Kidney (tissue), 14 donors: Measurements from ENCODE around the gene PROSER3. TPM values are rescaled to one million over a fixed set of nuclear protein-coding genes. Genes with fewer than 3 reads are reported as not detected.
A peak's percentile ranks its signal among the peaks of the same experiment; 100 is the strongest.
"Not testable (repeated sequence)": the region's sequence is repeated elsewhere in the genome, so short reads cannot be mapped to it uniquely, and the experiment has no call there.

Experiments
- DNase-seq, 5 donors: peaks; one replicate each; pipeline ENCODE4 v3.0.0-alpha.2; 2013 to 2020
- FAIRE-seq: peaks from 2 replicates; lab custom pipeline; 2012; peaks lifted over from hg19 to GRCh38; lab: Jason Lieb, UNC
- H3K27ac ChIP-seq, 2 donors: one replicate each; pipeline ENCODE4 v1.7.0; 2013; ENCODE audit warnings: low read depth in 2 of 2, low read length in 2 of 2, inconsistent platforms in 1 of 2
- H3K27me3 ChIP-seq: one replicate; pipeline ENCODE4 v1.7.1; 2013; ENCODE audit warnings: low read length, inconsistent platforms; ENCODE audit not compliant: control insufficient read depth, insufficient read depth
- H3K36me3 ChIP-seq, 3 donors: one replicate each; pipeline versions ENCODE4 v1.7.0 to v1.7.1; 2013; ENCODE audit warnings: low read length in 3 of 3, control low read depth in 1 of 3, inconsistent platforms in 1 of 3; ENCODE audit not compliant: insufficient read depth in 3 of 3, control insufficient read depth in 2 of 3
- H3K4me1 ChIP-seq, 3 donors: one replicate each; pipeline versions ENCODE4 v1.7.0 to v1.7.1; 2013; ENCODE audit warnings: low read length in 3 of 3, inconsistent platforms in 1 of 3, low read depth in 1 of 3; ENCODE audit not compliant: control insufficient read depth in 2 of 3, insufficient read depth in 2 of 3
- H3K4me3 ChIP-seq, 3 donors: one replicate each; pipeline versions ENCODE4 v1.7.0 to v1.8.1; 2013; ENCODE audit warnings: low read length in 3 of 3, control low read depth in 1 of 3, inconsistent platforms in 1 of 3
- H3K9ac ChIP-seq, 3 donors: one replicate each; pipeline versions ENCODE4 v1.7.0 to v1.7.1; 2013; ENCODE audit warnings: low read length in 3 of 3, control low read depth in 1 of 3, inconsistent platforms in 1 of 3
- H3K9me3 ChIP-seq, 3 donors: one replicate each; pipeline versions ENCODE4 v1.7.0 to v1.7.1; 2013; ENCODE audit warnings: low read length in 3 of 3, control low read depth in 1 of 3, inconsistent platforms in 1 of 3; ENCODE audit not compliant: control insufficient read depth in 2 of 3, insufficient read depth in 1 of 3
- intact Hi-C: fragments of 100-400 bp; cut with DNase I; formaldehyde crosslinking; loops from one replicate; pipeline ENCODE4 v1.11.1; 2022
- polyA plus RNA-seq: library from polyadenylated mRNA; stranded (reverse); fragments of 350-450 nt; fragmentation: Illumina TruSeq; extraction: RNeasy Lipid Tissue Mini Kit (QIAGEN cat#74804); gene quantifications from one replicate; pipeline ENCODE4 v1.2.3, GENCODE V29; 2014; ENCODE audit warnings: low read depth, low replicate concordance; ENCODE audit not compliant: insufficient read depth
- total RNA-seq: library from RNA; stranded (reverse); fragmentation: NEBNext Ultra II Directional; extraction: Animal tissue kit (Norgen Biotek cat#: 25700); gene quantifications from one replicate; pipeline ENCODE4 v1.2.1, GENCODE V29; 2021
- TF ChIP-seq, protein P1 (sequence below): IDR thresholded peaks from 3 replicates; pipeline ENCODE4 v1.5.1; 2012; ENCODE audit warnings: mild to moderate bottlenecking, moderate library complexity, borderline replicate concordance; ENCODE audit not compliant: insufficient read depth; ENCODE audit errors: extremely low read depth
- donor health status: control.
- donor health status: control.
- donor health status: control.
- donor health status: control.
- donor health status: control.
- donor health status: DM: yes; HTN: yes; CAD: no.
- donor health status: Normal renal cell carcinoma (clear cell type).

The PROSER3 gene
- total and polyA plus RNA-seq, 2 donors from 2014 or later: 2.8 to 34.9 TPM

DNA sequence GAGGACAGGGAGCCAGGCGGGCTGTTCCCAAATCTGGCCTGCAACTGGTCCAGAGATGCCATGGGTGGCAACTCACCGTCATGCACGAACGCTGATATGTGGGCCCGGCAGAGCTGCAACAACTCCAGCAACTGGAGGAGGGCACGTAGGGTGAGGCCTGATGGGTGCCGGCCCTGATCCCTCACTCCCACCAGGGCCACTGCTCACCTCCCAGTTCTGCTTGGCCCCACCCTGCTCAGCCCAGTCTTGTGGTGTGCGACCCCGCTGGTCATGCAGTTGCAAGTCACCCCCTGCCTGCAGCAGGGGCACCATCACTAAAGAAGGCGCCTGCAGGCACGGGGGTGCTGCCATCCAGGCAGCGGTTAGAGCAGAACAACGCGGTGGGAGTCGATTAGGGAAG is 34.3 kb downstream of the PROSER3 start:
- TF ChIP-seq, protein P1, sequence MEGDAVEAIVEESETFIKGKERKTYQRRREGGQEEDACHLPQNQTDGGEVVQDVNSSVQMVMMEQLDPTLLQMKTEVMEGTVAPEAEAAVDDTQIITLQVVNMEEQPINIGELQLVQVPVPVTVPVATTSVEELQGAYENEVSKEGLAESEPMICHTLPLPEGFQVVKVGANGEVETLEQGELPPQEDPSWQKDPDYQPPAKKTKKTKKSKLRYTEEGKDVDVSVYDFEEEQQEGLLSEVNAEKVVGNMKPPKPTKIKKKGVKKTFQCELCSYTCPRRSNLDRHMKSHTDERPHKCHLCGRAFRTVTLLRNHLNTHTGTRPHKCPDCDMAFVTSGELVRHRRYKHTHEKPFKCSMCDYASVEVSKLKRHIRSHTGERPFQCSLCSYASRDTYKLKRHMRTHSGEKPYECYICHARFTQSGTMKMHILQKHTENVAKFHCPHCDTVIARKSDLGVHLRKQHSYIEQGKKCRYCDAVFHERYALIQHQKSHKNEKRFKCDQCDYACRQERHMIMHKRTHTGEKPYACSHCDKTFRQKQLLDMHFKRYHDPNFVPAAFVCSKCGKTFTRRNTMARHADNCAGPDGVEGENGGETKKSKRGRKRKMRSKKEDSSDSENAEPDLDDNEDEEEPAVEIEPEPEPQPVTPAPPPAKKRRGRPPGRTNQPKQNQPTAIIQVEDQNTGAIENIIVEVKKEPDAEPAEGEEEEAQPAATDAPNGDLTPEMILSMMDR: no peak
- DNase-seq (peak in 1 of 5 donors; percentile 69), FAIRE-seq (no peak)

DNA sequence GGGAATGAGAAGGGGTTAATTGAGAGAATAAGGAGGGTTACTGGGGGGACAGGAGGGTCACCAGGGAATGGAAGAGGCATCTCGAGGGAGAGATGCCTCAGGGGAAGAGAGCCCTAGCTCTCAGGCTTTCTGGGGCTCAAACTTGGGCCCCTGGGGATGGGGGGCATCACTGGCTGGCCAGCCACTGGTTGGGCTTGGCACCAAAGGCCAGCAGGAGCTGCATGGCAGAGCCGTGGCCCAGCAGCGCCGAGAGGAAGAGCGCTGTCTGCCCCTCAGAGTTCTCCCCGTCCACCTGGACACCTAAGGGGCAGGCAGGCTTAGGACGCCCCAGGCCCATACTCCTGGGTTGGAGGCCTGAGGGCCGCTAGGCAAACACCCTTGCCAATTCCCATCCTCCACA is 34.9 kb downstream of the PROSER3 start:
- H3K4me3 ChIP-seq: no peak overlapping the region
- no peak for FAIRE-seq
- H3K27ac ChIP-seq: no peak overlapping the region
- no peak overlapping the region for H3K9ac ChIP-seq
- no peaks in the 10 kb centered on the region for H3K4me1 ChIP-seq
- no peaks in the 10 kb centered on the region for H3K9me3 ChIP-seq
- peaks cover 2% of the 10 kb centered on the region for H3K27me3 ChIP-seq
- no peak for DNase-seq
- no peaks in the 10 kb centered on the region for H3K36me3 ChIP-seq
- TF ChIP-seq, protein P1: no peak
- intact Hi-C loops: no loop called here

More for the DNA sequence above, 34.3 kb downstream of the PROSER3 start:
- Histone ChIP-seq H3K36me3 (no peaks in the 10 kb centered on the region), H3K9me3 (no peaks in the 10 kb centered on the region), H3K4me1 (no peaks in the 10 kb centered on the region), H3K9ac (no peak overlapping the region), H3K27me3 (peaks cover 2% of the 10 kb centered on the region), H3K27ac (no peak overlapping the region), H3K4me3 (no peak overlapping the region)
- intact Hi-C loops: no loop called here

DNA sequence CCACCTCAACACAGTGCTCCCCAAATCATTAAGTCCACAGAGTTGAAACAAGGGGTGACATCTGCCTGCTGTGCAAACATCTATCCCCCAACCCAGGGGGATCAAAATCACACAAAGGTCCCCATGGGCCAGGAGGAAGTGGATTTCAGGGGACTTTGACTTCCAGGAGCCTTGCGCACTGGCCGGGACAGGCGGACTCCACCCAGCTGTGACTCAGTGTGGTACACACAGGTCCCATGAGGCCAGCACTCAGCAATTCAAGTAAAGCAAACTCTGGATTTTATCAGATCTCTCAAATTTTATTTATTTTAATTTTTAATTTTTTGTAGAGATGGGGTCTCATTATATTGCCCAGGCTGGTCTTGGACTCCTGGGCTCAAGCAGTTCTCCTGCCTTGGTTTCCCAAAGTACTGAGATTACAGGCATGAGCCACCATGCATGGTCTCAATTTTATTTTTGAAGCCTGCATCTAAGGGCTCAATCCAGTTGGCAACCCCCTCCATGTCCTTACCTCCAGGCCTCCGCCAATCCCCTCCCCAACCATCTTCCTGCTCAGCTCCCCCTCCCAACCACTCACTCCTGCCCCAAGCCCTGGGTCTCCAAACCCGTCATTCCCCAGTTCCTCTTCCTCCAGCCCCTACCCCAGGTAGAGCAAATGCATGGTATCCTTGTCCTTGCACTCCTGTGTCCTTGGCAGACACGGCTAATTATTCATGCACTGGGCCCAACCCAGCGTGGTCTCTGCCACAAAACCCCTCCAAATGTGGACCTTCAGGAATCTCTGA is 35.6 kb downstream of the PROSER3 start:
- DNase-seq (no peak), FAIRE-seq (no peak)
- TF ChIP-seq, protein P1: no peak
- H3K36me3 ChIP-seq: no peaks in the 10 kb centered on the region
- H3K9ac ChIP-seq: no peak overlapping the region
- peaks cover 2% of the 10 kb centered on the region for H3K27me3 ChIP-seq
- no peak overlapping the region for H3K4me3 ChIP-seq
- intact Hi-C loops: no loop called here
- no peaks in the 10 kb centered on the region for H3K4me1 ChIP-seq
- H3K27ac ChIP-seq: no peak overlapping the region
- H3K9me3 ChIP-seq: no peaks in the 10 kb centered on the region

DNA sequence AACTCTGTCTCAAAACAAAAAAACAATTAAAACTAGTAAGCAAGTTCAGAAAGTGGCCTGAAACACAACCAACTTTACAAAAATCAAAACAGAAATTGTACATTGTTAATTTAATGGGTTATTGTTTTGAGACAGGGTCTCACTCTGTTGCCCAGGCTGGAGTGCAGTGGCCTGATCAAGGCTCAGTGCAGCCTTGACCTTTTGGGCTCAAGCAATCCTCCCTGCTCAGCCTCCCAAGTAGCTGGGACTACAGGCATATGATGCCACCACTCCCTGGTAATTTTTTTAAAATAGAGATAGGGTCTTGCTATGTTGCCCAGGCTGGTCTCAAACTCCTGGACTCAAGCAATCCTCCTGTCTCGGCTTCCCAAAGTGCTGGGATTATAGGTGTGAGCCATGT is 37.6 kb downstream of the PROSER3 start:
- H3K4me1 ChIP-seq, H3K9me3 ChIP-seq, H3K27me3 ChIP-seq, H3K27ac ChIP-seq, H3K4me3 ChIP-seq, H3K9ac ChIP-seq, FAIRE-seq, H3K36me3 ChIP-seq, DNase-seq, intact Hi-C loops: not testable (repeated sequence)
